ENCODE results near the gene BTBD18.

GRCh38 chr11:57787920-57788702 lies 36.5 kb upstream of the BTBD18 start:
- no peak for TF ChIP-seq CTCF (IDR thresholded peaks at IDR 0.05)
- TF ChIP-seq POLR2AphosphoS5 (IDR thresholded peaks at IDR 0.05), result peak in 1 of 3 donors; percentile 44
